HL-60 (cell line): ENCODE results near the gene GRB7.
"Not testable (repeated sequence)": the region's sequence is repeated elsewhere in the genome, so short reads cannot be mapped to it uniquely, and the experiment has no call there.

Source experiments
- DNase-seq, 2 experiments: peaks; one replicate each; pipeline ENCODE4 v3.0.0-alpha.2; 2010 to 2020; ENCODE audit warnings: low read depth in 1 of 2, low spot score in 1 of 2
- H3K27ac ChIP-seq: fragments of 250-450 bp; sonication (Bioruptor Pico); replicated peaks from 2 replicates; pipeline ENCODE4 v1.5.1; 2020; ENCODE audit warnings: mild to moderate bottlenecking, moderate library complexity
- H3K27me3 ChIP-seq: fragments of 250-450 bp; sonication (Bioruptor Pico); 2 replicates; pipeline ENCODE4 v1.5.1; 2021; ENCODE audit warnings: mild to moderate bottlenecking, moderate library complexity; ENCODE audit not compliant: insufficient read depth, poor library complexity, severe bottlenecking
- H3K4me3 ChIP-seq: replicated peaks from 2 replicates; pipeline ENCODE4 v1.5.1; 2011; ENCODE audit warnings: mild to moderate bottlenecking, control low read depth, low read length; ENCODE audit not compliant: insufficient read depth
- CTCF ChIP-seq: IDR thresholded peaks from one replicate; pipeline ENCODE4 v1.5.1; 2011; ENCODE audit warnings: low read length, control low read depth, inconsistent platforms; ENCODE audit not compliant: insufficient read depth
- GABPA ChIP-seq: IDR thresholded peaks from 2 replicates; pipeline ENCODE4 v1.6.1; 2012; ENCODE audit warnings: low read depth
- POLR2AphosphoS5 ChIP-seq: IDR thresholded peaks from 2 replicates; pipeline ENCODE4 v1.6.1; 2012; ENCODE audit warnings: low read depth
- SPI1 ChIP-seq: IDR thresholded peaks from 2 replicates; pipeline ENCODE4 v1.6.1; 2012; ENCODE audit warnings: low read depth, mild to moderate bottlenecking, borderline replicate concordance
- TF ChIP-seq, protein P1 (sequence below): IDR thresholded peaks from 2 replicates; pipeline ENCODE4 v1.6.1; 2012; ENCODE audit warnings: low read depth; ENCODE audit not compliant: insufficient replicate concordance

Gene GRB7

DNA sequence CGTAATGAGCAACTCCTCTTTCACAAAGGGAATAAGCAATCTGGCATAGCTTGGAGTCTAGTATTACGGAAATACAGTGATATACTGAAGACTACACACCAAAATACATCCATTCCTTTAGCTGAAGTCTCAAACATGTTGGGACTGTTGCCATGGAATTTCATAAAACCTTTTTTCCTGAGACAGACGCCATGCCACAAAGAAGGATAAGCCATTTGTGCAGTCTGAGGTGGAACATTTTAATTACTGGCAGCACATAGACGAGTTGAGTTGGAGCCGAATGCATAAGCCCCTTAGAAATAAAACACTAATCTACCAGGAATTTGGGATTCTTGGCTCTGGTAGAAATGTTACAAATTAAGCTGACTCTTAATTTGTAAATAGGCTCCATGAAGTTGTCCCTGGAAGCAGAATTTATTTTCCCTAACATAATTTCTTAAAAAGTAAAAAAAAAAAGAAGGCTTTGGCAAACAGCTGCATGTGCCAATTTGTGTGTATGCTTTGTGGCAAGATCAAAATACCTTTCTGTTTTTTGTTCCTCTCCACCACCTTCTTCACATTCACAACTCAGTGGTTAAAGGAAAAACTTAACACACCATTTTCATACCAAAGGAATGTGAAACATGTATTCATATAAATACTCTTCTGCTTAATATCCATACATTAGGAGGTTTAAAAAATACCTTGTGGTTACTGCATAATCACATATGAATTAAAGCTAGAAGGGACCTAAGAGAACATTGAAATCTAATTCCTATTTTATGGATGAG lies 25.5 kb downstream of the GRB7 start:
- H3K4me3 ChIP-seq, result no peak overlapping the region
- no peak for DNase-seq
- no peaks in the 10 kb centered on the region for H3K27me3 ChIP-seq
- no peak overlapping the region for H3K27ac ChIP-seq
- TF ChIP-seq, protein P1, sequence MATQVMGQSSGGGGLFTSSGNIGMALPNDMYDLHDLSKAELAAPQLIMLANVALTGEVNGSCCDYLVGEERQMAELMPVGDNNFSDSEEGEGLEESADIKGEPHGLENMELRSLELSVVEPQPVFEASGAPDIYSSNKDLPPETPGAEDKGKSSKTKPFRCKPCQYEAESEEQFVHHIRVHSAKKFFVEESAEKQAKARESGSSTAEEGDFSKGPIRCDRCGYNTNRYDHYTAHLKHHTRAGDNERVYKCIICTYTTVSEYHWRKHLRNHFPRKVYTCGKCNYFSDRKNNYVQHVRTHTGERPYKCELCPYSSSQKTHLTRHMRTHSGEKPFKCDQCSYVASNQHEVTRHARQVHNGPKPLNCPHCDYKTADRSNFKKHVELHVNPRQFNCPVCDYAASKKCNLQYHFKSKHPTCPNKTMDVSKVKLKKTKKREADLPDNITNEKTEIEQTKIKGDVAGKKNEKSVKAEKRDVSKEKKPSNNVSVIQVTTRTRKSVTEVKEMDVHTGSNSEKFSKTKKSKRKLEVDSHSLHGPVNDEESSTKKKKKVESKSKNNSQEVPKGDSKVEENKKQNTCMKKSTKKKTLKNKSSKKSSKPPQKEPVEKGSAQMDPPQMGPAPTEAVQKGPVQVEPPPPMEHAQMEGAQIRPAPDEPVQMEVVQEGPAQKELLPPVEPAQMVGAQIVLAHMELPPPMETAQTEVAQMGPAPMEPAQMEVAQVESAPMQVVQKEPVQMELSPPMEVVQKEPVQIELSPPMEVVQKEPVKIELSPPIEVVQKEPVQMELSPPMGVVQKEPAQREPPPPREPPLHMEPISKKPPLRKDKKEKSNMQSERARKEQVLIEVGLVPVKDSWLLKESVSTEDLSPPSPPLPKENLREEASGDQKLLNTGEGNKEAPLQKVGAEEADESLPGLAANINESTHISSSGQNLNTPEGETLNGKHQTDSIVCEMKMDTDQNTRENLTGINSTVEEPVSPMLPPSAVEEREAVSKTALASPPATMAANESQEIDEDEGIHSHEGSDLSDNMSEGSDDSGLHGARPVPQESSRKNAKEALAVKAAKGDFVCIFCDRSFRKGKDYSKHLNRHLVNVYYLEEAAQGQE, result no peak
- TF ChIP-seq CTCF, result no peak
- TF ChIP-seq POLR2AphosphoS5, result no peak
- TF ChIP-seq SPI1, result no peak
- no peak for TF ChIP-seq GABPA

DNA sequence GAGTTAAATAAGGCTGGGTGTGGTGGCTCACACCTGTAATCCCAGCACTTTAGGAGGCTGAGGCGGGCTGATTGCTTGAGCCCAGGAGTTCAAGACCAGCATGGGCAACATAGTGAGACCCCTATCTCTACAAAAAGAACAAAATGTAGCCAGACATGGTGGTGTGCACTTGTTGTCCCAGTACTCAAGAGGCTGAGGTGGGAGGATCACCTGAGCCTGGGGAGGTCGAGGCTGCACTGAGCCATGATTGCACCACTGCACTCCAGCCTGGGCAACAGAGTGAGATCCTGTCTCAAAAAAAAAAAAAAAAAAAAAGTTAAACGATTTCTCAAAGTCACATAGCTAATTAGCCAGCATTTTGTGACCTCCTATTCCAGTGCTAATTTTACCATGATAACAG lies 26.4 kb downstream of the GRB7 start:
- not testable (repeated sequence) for H3K27me3 ChIP-seq, DNase-seq, H3K4me3 ChIP-seq, H3K27ac ChIP-seq

GRCh38 chr17:39765175-39765574 lies 27.4 kb downstream of the GRB7 start:
- Histone ChIP-seq H3K27me3 (no peaks in the 10 kb centered on the region), H3K27ac (no peak overlapping the region), H3K4me3 (no peak overlapping the region)
- no peak for DNase-seq
- TF ChIP-seq POLR2AphosphoS5, result no peak
- TF ChIP-seq GABPA, result no peak
- TF ChIP-seq, protein P1, result no peak
- no peak for TF ChIP-seq SPI1
- no peak for TF ChIP-seq CTCF

DNA sequence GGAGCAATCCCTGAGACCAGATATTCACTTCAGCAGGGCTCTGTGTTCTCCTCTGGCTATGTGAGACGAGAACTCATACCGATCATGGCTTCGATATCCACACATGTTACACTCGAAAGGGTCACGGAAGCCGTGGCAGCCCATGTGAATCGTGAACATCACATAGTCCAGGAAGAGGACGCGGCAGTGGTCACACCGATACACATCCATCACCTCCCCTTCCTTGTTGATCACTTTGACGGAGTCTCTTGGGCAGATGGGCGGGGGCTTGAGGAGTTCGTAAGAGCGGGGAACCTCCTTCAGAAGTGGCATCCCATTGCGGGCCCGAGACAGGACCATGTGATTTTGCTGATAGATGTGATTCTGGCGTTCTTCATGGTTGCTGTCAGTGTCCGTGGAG lies 28.0 kb downstream of the GRB7 start:
- Histone ChIP-seq H3K27ac (no peak overlapping the region), H3K4me3 (no peak overlapping the region), H3K27me3 (no peaks in the 10 kb centered on the region)
- no peak for DNase-seq
- TF ChIP-seq, protein P1, result no peak
- no peak for TF ChIP-seq POLR2AphosphoS5
- no peak for TF ChIP-seq SPI1
- no peak for TF ChIP-seq CTCF
